ENCODE results near the gene MTA2.
"Not testable (repeated sequence)": the region's sequence is repeated elsewhere in the genome, so short reads cannot be mapped to it uniquely, and the experiment has no call there.

Gene MTA2

DNA sequence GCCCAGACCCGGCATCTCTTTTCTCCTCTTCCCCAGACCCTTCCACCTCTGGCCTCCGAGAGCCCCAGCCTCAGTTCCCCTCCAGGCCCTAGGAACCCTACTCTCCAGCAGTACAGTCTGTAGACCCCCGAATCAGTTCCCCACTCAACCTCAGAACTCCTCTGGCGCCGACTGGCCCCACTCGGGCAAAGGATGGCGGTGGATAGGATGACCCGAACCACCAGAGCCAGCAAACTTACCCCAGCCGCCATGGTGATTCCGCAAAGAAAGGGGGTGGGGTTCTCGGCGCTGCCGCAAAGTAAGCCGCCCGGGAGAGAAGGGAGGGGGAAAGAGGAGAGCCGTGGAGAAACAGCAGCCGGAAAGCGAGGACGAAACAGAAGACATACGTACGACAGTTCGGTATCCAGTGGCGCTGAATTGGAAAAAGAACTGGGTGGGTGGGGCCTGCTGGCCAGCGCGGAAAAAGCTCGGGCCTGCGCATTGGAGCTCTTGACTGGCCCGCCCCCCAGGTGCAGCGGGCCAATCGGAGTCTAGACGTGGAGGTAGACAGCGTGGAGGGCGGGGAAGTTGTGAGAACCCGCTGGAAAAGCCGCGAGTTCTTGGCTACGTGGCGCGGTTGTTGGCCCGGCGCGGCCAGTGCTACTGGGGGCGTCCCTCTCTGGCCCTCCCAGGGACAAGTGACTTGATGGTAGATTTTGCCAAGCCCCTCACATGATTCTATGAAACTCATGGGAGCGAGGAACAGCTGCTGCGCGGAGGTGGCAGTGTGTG, 27.9 kb downstream of the MTA2 start, which contains the start of gene EEF1G:
EEF1G (minus strand) TSS at position 300 of the 771 bp plus-strand sequence; CDS start at position 251, 49 bp downstream.
- DNase-seq (ENCODE audit: low read depth), result peak; percentile 100
- peak within 1 kb of the TSS; percentile 94 for H3K4me3 ChIP-seq (ENCODE audit: low read length)
- no peaks in the 10 kb centered on the region for H3K27me3 ChIP-seq (replicated peaks; ENCODE audit: control insufficient read depth, insufficient read depth, low read length)
- peaks cover 46% of the 10 kb centered on the region for H3K36me3 ChIP-seq (ENCODE audit: control insufficient read depth, insufficient read depth, low read length, severe bottlenecking)
- no peaks in the 10 kb centered on the region for H3K9me3 ChIP-seq (ENCODE audit: control insufficient read depth, low read length)
- peaks cover 66% of the 10 kb centered on the region for H3K4me1 ChIP-seq (ENCODE audit: control insufficient read depth, insufficient read depth, low read length)
- H3K9ac ChIP-seq (ENCODE audit: low read length), result peak within 1 kb of the TSS; percentile 99

DNA sequence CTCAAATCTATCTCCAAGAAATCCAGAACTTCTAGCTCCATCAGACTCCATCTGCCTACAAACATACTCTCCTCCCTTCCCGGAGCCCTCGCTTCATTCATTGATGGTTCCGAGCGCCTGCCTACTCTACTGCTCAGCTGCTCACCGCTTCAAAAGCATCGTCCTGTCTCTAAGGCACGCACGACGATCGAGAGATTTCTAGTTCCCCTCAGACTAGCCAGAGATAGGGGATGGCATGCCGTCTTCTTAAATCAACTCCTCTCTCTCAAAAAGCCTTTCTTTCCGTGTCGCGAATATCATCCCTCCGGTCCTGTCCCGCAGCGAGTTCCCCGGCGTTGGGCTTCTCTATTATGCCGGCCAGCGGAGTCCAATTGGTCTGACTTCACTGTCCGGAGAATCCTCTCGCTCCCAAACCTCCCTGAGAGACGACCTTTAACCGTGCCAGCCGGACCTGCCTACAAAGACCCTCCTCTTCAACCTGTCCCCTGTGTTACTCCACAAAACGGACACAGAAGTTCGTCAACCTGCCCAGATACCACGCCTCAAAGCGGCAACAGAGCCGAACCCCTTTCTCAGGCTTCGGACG, 28.6 kb downstream of the MTA2 start:
- Histone ChIP-seq H3K9ac (ENCODE audit: low read length) (peak overlapping the region; percentile 99), H3K4me1 (ENCODE audit: control insufficient read depth, insufficient read depth, low read length) (peaks cover 66% of the 10 kb centered on the region), H3K9me3 (ENCODE audit: control insufficient read depth, low read length) (no peaks in the 10 kb centered on the region), H3K4me3 (ENCODE audit: low read length) (peak overlapping the region; percentile 94), H3K36me3 (ENCODE audit: control insufficient read depth, insufficient read depth, low read length, severe bottlenecking) (peaks cover 45% of the 10 kb centered on the region), H3K27me3 (replicated peaks; ENCODE audit: control insufficient read depth, insufficient read depth, low read length) (no peaks in the 10 kb centered on the region)
- peak; percentile 63 for DNase-seq (ENCODE audit: low read depth)

DNA sequence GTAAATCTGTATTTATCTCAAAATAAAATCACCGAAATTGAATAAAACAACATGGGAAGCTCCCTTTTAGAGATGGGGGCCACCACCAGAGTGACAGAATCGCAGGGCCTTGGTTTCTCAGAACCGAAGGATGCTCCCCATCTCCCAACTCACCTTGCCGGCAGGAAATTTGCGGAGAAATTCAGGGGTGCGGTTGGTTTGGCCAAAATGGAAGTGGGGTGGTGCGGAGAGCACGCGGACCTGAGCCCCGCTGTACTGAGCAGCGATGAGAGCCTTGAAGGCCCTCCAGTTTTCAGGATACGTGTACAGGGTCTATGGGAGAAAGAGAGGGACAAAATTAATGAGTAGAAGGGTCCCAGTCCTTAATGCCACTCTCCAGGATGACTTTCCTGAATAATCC, 29.2 kb downstream of the MTA2 start:
- no peaks in the 10 kb centered on the region for H3K27me3 ChIP-seq (replicated peaks; ENCODE audit: control insufficient read depth, insufficient read depth, low read length)
- peak overlapping the region; percentile 99 for H3K9ac ChIP-seq (ENCODE audit: low read length)
- peaks cover 61% of the 10 kb centered on the region for H3K4me1 ChIP-seq (ENCODE audit: control insufficient read depth, insufficient read depth, low read length)
- no peaks in the 10 kb centered on the region for H3K9me3 ChIP-seq (ENCODE audit: control insufficient read depth, low read length)
- no peak for DNase-seq (ENCODE audit: low read depth)
- peak overlapping the region; percentile 94 for H3K4me3 ChIP-seq (ENCODE audit: low read length)
- peaks cover 46% of the 10 kb centered on the region for H3K36me3 ChIP-seq (ENCODE audit: control insufficient read depth, insufficient read depth, low read length, severe bottlenecking)

DNA sequence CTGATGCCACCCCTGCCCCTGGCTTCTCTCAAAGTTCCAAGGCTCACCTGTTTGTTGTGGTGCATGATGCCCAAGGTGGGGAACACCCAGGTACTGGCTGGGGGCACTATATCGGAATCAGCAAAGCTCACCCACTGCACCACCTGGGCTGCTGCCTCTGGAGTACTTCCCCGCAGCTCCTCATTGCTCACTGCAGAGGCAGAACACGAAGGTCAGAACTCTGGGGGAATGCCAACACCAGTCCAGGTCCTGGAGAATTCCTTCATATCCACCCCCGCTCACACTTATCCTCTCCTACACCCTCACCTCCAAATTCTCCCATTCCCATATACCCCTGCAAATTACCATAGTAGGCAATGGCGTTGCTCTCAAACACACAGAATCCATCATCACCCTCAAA, 30.2 kb downstream of the MTA2 start:
- H3K9me3 ChIP-seq (ENCODE audit: control insufficient read depth, low read length); H3K27me3 ChIP-seq (replicated peaks; ENCODE audit: control insufficient read depth, insufficient read depth, low read length); DNase-seq (ENCODE audit: low read depth): not testable (repeated sequence)
- Histone ChIP-seq H3K9ac (ENCODE audit: low read length) (peak overlapping the region; percentile 99), H3K36me3 (ENCODE audit: control insufficient read depth, insufficient read depth, low read length, severe bottlenecking) (peaks cover 55% of the 10 kb centered on the region), H3K4me3 (ENCODE audit: low read length) (peak overlapping the region; percentile 94), H3K4me1 (ENCODE audit: control insufficient read depth, insufficient read depth, low read length) (peaks cover 51% of the 10 kb centered on the region)

DNA sequence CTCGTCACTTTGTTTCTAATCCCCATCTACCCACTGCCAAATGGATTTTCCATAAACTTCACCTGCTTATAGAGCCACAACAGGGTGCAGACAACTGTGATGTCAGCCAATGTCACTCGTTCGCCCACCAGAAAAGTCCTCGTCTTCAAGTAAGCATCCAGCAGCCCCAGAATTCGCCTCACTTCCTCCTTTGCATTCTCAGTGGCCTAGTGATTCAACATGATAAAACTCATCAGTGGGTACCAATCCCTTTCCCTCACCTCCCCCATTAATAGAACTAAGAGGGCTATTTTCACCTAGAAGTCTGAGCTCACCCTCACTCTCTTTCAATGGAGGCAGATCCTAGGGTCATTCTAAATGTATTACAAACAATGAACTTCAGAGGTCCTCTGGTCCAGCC, 30.8 kb downstream of the MTA2 start:
- DNase-seq (ENCODE audit: low read depth); H3K9me3 ChIP-seq (ENCODE audit: control insufficient read depth, low read length); H3K4me3 ChIP-seq (ENCODE audit: low read length); H3K27me3 ChIP-seq (replicated peaks; ENCODE audit: control insufficient read depth, insufficient read depth, low read length): not testable (repeated sequence)
- Histone ChIP-seq H3K4me1 (ENCODE audit: control insufficient read depth, insufficient read depth, low read length) (peaks cover 45% of the 10 kb centered on the region), H3K36me3 (ENCODE audit: control insufficient read depth, insufficient read depth, low read length, severe bottlenecking) (peaks cover 61% of the 10 kb centered on the region), H3K9ac (ENCODE audit: low read length) (peak overlapping the region; percentile 99)

DNA sequence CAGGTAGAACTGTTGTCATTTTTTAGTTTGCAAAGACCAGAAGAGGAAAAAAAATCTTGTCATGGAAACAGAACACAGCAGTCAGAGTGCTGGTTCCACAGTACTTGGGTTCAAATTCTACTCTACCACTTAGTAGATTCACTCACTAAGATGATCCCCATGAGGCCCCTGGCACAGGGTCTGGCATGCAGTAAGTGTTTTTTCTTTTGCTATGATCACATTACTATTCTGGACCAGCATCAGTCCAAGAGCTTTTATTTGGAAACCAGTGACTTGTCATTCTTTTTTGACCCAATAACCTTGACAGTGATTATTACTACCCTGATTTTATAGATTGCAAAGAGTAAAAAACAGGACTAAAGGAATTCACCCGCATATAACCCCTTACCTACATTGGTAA, 32.1 kb downstream of the MTA2 start:
- Histone ChIP-seq H3K36me3 (ENCODE audit: control insufficient read depth, insufficient read depth, low read length, severe bottlenecking) (peaks cover 71% of the 10 kb centered on the region), H3K4me3 (ENCODE audit: low read length) (no peak overlapping the region), H3K4me1 (ENCODE audit: control insufficient read depth, insufficient read depth, low read length) (peaks cover 32% of the 10 kb centered on the region), H3K9ac (ENCODE audit: low read length) (peak overlapping the region; percentile 34), H3K9me3 (ENCODE audit: control insufficient read depth, low read length) (no peaks in the 10 kb centered on the region), H3K27me3 (replicated peaks; ENCODE audit: control insufficient read depth, insufficient read depth, low read length) (no peaks in the 10 kb centered on the region)
- DNase-seq (ENCODE audit: low read depth), result no peak

DNA sequence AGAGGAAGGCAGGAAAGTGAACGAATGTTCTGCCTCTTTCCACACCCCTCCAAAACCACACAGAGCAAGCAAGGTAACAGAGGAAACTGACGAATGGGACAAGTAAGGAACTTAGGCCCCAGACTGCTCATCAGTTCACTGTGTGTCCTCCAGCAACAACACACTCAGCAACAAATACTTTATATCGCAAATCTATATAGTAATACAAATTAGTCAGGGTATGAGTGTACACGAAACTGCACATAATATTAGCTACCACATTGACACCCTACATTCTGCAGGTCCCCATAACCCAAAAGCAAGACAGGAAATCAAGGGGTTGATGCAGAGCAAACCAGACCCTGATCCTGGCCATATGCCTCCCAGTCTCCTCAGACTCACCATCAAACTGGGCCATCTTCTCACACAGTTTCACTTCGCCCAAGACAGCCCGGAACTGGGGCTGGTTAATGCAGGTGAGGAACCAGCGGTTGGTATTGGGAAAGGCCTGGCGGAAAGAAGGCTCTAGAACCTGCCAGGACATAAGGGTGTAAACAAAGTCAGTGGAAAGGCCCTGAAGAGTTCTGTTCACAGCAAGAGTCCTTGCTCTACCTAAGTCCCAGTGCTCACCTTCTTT, 34.5 kb downstream of the MTA2 start:
- Histone ChIP-seq H3K4me3 (ENCODE audit: low read length) (no peak overlapping the region), H3K36me3 (ENCODE audit: control insufficient read depth, insufficient read depth, low read length, severe bottlenecking) (peaks cover 85% of the 10 kb centered on the region), H3K9me3 (ENCODE audit: control insufficient read depth, low read length) (no peaks in the 10 kb centered on the region)

DNA sequence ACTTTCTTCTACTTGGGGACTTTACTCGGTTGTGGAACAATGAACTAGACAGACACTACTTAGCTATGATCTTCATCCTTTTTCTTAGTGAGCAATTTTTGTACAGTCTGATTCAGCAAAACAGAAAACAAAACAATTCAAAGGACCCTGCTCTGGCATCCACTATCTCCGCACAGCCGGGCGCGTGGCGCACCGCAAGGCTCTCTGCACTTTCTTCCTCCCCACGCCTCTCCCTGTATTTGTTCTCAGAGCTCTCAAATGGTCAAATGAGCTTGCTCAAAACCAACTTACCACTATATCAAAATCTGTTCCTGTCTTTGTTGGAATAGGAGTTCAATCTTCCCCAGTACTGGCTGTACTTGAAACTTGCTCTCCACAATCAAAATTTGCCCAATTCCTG, 35.4 kb downstream of the MTA2 start:
- no peaks in the 10 kb centered on the region for H3K9me3 ChIP-seq (ENCODE audit: control insufficient read depth, low read length)
- H3K9ac ChIP-seq (ENCODE audit: low read length), result peak overlapping the region; percentile 29
- peaks cover 27% of the 10 kb centered on the region for H3K4me1 ChIP-seq (ENCODE audit: control insufficient read depth, insufficient read depth, low read length)
- DNase-seq (ENCODE audit: low read depth), result no peak
- H3K4me3 ChIP-seq (ENCODE audit: low read length), result no peak overlapping the region
- H3K36me3 ChIP-seq (ENCODE audit: control insufficient read depth, insufficient read depth, low read length, severe bottlenecking), result peaks cover 82% of the 10 kb centered on the region
- no peaks in the 10 kb centered on the region for H3K27me3 ChIP-seq (replicated peaks; ENCODE audit: control insufficient read depth, insufficient read depth, low read length)

More for the DNA sequence above, 34.5 kb downstream of the MTA2 start:
- Histone ChIP-seq H3K27me3 (replicated peaks; ENCODE audit: control insufficient read depth, insufficient read depth, low read length) (no peaks in the 10 kb centered on the region), H3K4me1 (ENCODE audit: control insufficient read depth, insufficient read depth, low read length) (peaks cover 33% of the 10 kb centered on the region), H3K9ac (ENCODE audit: low read length) (peak overlapping the region; percentile 29)
- no peak for DNase-seq (ENCODE audit: low read depth)

DNA sequence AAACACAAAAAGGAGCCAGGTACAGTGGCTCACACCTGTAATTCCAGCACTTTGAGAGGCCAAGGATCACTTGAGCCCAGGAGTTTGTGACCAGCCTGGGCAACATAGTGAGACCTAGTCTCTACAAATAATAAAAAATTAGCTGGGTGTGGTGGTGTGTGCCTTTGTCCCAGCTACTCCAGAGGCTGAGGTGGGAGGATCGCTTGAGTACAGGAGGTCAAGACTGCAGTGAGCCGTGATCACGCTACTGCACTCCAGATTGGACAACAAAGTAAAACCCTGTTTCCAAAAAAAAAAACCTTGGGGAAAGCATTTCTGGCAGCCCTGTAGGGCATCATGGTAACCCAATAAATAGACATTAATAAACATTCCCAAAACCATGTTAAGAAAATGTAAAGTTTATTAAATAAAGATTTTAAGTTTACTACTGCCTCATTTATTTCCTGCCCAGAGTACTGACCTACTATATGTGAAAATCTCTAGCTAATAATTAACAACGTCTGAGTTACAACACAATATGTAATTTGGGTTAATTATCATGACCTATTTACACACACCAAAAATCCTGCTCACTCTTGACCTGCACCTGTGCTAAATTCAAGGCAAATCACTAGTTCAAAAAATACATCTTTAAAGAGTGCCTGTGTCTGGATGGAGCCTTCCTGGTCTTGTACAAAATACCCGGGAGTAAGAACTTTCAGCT, 36.4 kb downstream of the MTA2 start:
- H3K9me3 ChIP-seq (ENCODE audit: control insufficient read depth, low read length), result no peaks in the 10 kb centered on the region
- no peak overlapping the region for H3K9ac ChIP-seq (ENCODE audit: low read length)
- H3K4me3 ChIP-seq (ENCODE audit: low read length), result no peak overlapping the region
- H3K4me1 ChIP-seq (ENCODE audit: control insufficient read depth, insufficient read depth, low read length), result peaks cover 29% of the 10 kb centered on the region
- peaks cover 74% of the 10 kb centered on the region for H3K36me3 ChIP-seq (ENCODE audit: control insufficient read depth, insufficient read depth, low read length, severe bottlenecking)
- DNase-seq (ENCODE audit: low read depth), result no peak
- no peaks in the 10 kb centered on the region for H3K27me3 ChIP-seq (replicated peaks; ENCODE audit: control insufficient read depth, insufficient read depth, low read length)

DNA sequence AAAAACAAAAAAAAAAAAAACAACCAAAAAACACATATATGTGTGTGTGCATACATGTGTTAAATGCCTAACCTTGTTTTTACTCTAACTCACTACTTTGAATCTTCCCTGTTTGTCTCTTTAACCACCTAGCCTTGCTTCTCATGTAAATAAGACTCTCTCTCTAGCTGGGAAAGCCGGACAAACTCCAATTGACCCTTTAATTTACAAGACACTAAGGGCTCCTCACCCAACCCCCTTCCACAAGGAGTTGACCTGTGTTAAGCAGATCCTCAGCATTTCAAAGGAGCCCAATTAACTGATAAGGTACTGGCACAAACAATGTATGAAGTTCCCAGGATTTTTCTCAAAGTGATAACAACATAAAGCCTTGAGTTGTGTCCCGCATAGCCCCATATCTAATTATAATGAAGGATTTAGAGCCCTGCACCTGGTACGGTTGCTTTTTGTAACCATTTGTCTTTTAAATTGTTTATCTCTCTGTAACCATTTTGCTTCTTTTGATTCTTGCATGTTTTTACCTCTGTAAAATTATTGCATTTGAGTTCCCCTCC, 39.9 kb downstream of the MTA2 start:
- H3K4me1 ChIP-seq (ENCODE audit: control insufficient read depth, insufficient read depth, low read length), result peaks cover 36% of the 10 kb centered on the region
- DNase-seq (ENCODE audit: low read depth); H3K9ac ChIP-seq (ENCODE audit: low read length); H3K9me3 ChIP-seq (ENCODE audit: control insufficient read depth, low read length); H3K4me3 ChIP-seq (ENCODE audit: low read length); H3K27me3 ChIP-seq (replicated peaks; ENCODE audit: control insufficient read depth, insufficient read depth, low read length): not testable (repeated sequence)
- peaks cover 68% of the 10 kb centered on the region for H3K36me3 ChIP-seq (ENCODE audit: control insufficient read depth, insufficient read depth, low read length, severe bottlenecking)
